ENCODE measurements around the gene C1QTNF6.

C1QTNF6 gene

GRCh38 chr22:37192741-37193140 is 4.7 kb upstream of the C1QTNF6 start:
- DNase-seq (ENCODE audit: low spot score), result no peak
- FAIRE-seq, result no peak

- no peak for FAIRE-seq
These were observed 4.2 kb upstream of the C1QTNF6 start for GRCh38 chr22:37192204-37192603.

GRCh38 chr22:37190262-37190780 is 2.3 kb upstream of the C1QTNF6 start:
- no peak for FAIRE-seq
- DNase-seq (ENCODE audit: low spot score), result no peak

More at GRCh38 chr22:37192204-37192603, 4.2 kb upstream of the C1QTNF6 start:
- no peak for DNase-seq (ENCODE audit: low spot score)

GRCh38 chr22:37188901-37189466 is 937 bp upstream of the C1QTNF6 start:
- no peak for DNase-seq (ENCODE audit: low spot score)
- no peak for FAIRE-seq

GRCh38 chr22:37187552-37187890 is 526 bp downstream of the C1QTNF6 start:
- FAIRE-seq, result peak; percentile 53
- peak; percentile 39 for DNase-seq (ENCODE audit: low spot score)

GRCh38 chr22:37186997-37187522 is 987 bp downstream of the C1QTNF6 start:
- FAIRE-seq, result no peak

GRCh38 chr22:37186228-37186996 is 1.6 kb downstream of the C1QTNF6 start:
- DNase-seq (ENCODE audit: low spot score) (peak; percentile 75), FAIRE-seq (peak; percentile 5)

More at GRCh38 chr22:37186997-37187522, 987 bp downstream of the C1QTNF6 start:
- DNase-seq (ENCODE audit: low spot score), result no peak

- FAIRE-seq (no peak), DNase-seq (ENCODE audit: low spot score) (no peak)
These were observed 2.3 kb downstream of the C1QTNF6 start for GRCh38 chr22:37185646-37186227.

- no peak for DNase-seq (ENCODE audit: low spot score)
- FAIRE-seq, result no peak
These were observed 3.1 kb downstream of the C1QTNF6 start for GRCh38 chr22:37184816-37185541.

GRCh38 chr22:37184380-37184755 is 3.7 kb downstream of the C1QTNF6 start:
- peak; percentile 44 for FAIRE-seq
- DNase-seq (ENCODE audit: low spot score), result no peak

GRCh38 chr22:37183432-37184379 is 4.3 kb downstream of the C1QTNF6 start:
- peak; percentile 5 for FAIRE-seq

GRCh38 chr22:37182949-37183245 is 5.2 kb downstream of the C1QTNF6 start:
- no peak for DNase-seq (ENCODE audit: low spot score)
- no peak for FAIRE-seq

More at GRCh38 chr22:37183432-37184379, 4.3 kb downstream of the C1QTNF6 start:
- DNase-seq (ENCODE audit: low spot score), result no peak

GRCh38 chr22:37182101-37182948 is 5.7 kb downstream of the C1QTNF6 start:
- peak; percentile 13 for FAIRE-seq

GRCh38 chr22:37181681-37182080 is 6.4 kb downstream of the C1QTNF6 start:
- FAIRE-seq, result no peak
- no peak for DNase-seq (ENCODE audit: low spot score)

More at GRCh38 chr22:37182101-37182948, 5.7 kb downstream of the C1QTNF6 start:
- no peak for DNase-seq (ENCODE audit: low spot score)

GRCh38 chr22:37180531-37181231 is 7.4 kb downstream of the C1QTNF6 start:
- no peak for DNase-seq (ENCODE audit: low spot score)
- FAIRE-seq, result no peak

GRCh38 chr22:37179622-37180420 is 8.2 kb downstream of the C1QTNF6 start:
- DNase-seq (ENCODE audit: low spot score) (no peak), FAIRE-seq (no peak)

- no peak for DNase-seq (ENCODE audit: low spot score)
- no peak for FAIRE-seq
These were observed 8.9 kb downstream of the C1QTNF6 start for GRCh38 chr22:37179126-37179470.

All from urothelium cell line (cell line).